Measurements from ENCODE around the gene CES2. TPM values are rescaled to one million over a fixed set of nuclear protein-coding genes. Genes with fewer than 3 reads are reported as not detected.

CES2 gene
- polyA plus RNA-seq, 1 of the 3 experiments (the other 2 are of a cell fraction), result 33.1 TPM

- TF ChIP-seq REST (IDR thresholded peaks at IDR 0.05; ENCODE audit: low read depth, low read length) (no peak), TCF12 (IDR thresholded peaks at IDR 0.05) (no peak)
Measured at GRCh38 chr16:66919569-66920298, 15.6 kb upstream of the CES2 start (continued).

GRCh38 chr16:66920299-66920590 lies 15.1 kb upstream of the CES2 start:
- no peak overlapping the region for H2AFZ ChIP-seq (ENCODE audit: low read depth)
- no peaks in the 10 kb centered on the region for H3F3A ChIP-seq (replicated peaks; ENCODE audit: insufficient read depth)
- no peaks in the 10 kb centered on the region for H3K27me3 ChIP-seq (ENCODE audit: insufficient read depth)
- no peaks in the 10 kb centered on the region for H3K36me3 ChIP-seq (replicated peaks in 1 of 2; ENCODE audit: control insufficient read depth in 1 of 2, insufficient read depth in 2 of 2, low read length in 1 of 2)
- H3K9ac ChIP-seq, result no peak overlapping the region
- H3K9me3 ChIP-seq, result no peaks in the 10 kb centered on the region
- no peaks in the 10 kb centered on the region for H3K79me2 ChIP-seq (ENCODE audit: insufficient read depth)
- no peak overlapping the region for H3K27ac ChIP-seq (ENCODE audit: low read depth in 2 of 2, low read length in 1 of 2)
- ChIA-PET CTCF (interaction anchor here (0.8 to 13.6 kb wide), 3 partner anchors 8 to 25 kb away, joined by 5 to 174 read pairs (median 13); no protein-coding TSS in a partner anchor), POLR2A (no interaction called here)
- no peak for DNase-seq
- WGBS (ENCODE audit: low lambda C conversion rate), result 43% methylated on average over 2 of the region's 2 CpGs
- TF ChIP-seq TEAD4 (IDR thresholded peaks at IDR 0.05; ENCODE audit: borderline replicate concordance, insufficient read depth), result no peak
- no peak for TF ChIP-seq CHD2 (IDR thresholded peaks at IDR 0.05; ENCODE audit: low read length, partially characterized antibody)
- TF ChIP-seq USF1 (IDR thresholded peaks at IDR 0.05; ENCODE audit: borderline replicate concordance, low read depth), result no peak
- TF ChIP-seq TAF1 (IDR thresholded peaks at IDR 0.05; ENCODE audit: borderline replicate concordance, low read depth, low read length), result no peak
- TF ChIP-seq POLR2AphosphoS5 (IDR thresholded peaks at IDR 0.05; ENCODE audit: low read depth, low read length), result no peak
- no peak for TF ChIP-seq PBX3 (IDR thresholded peaks at IDR 0.05)
- TF ChIP-seq EZH2phosphoT487 (IDR thresholded peaks at IDR 0.05; ENCODE audit: borderline replicate concordance, low read depth), result no peak
- no peak for TF ChIP-seq MEF2A (IDR thresholded peaks at IDR 0.05; ENCODE audit: borderline replicate concordance, low read depth)
- TF ChIP-seq RFX5 (IDR thresholded peaks at IDR 0.05; ENCODE audit: low read length), result no peak
- no peak for TF ChIP-seq ZBTB33 (IDR thresholded peaks at IDR 0.05; ENCODE audit: borderline replicate concordance, low read depth)
- no peak for TF ChIP-seq YY1 (IDR thresholded peaks at IDR 0.05; ENCODE audit: low read depth)
- TF ChIP-seq IRF3 (IDR thresholded peaks at IDR 0.05; ENCODE audit: low read depth, low read length), result no peak
- no peak for TF ChIP-seq CTCF (IDR thresholded peaks at IDR 0.05)
- no peak for TF ChIP-seq SMC3 (IDR thresholded peaks at IDR 0.05; ENCODE audit: low read depth, low read length)
- TF ChIP-seq SIN3A (IDR thresholded peaks at IDR 0.05; ENCODE audit: borderline replicate concordance, low read depth, low read length), result no peak
- TF ChIP-seq NRF1 (IDR thresholded peaks at IDR 0.05; ENCODE audit: low read depth, low read length), result no peak
- H3K4me3 ChIP-seq (ENCODE audit: low read depth in 2 of 2, low read length in 1 of 2), result no peak overlapping the region
- H3K4me2 ChIP-seq, result no peak overlapping the region
- no peaks in the 10 kb centered on the region for H3K9me2 ChIP-seq
- no peaks in the 10 kb centered on the region; a peak in 1 of 4 replicates for H3K4me1 ChIP-seq (ENCODE audit: control insufficient read depth in 1 of 2, insufficient read depth in 2 of 2, low read depth in 1 of 2, low read length in 1 of 2)
- no peaks in the 10 kb centered on the region for H4K20me1 ChIP-seq (ENCODE audit: insufficient read depth)

All from SK-N-SH (cell line).